ENCODE measurements around the gene SIN3B. TPM values are rescaled to one million over a fixed set of nuclear protein-coding genes. Genes with fewer than 3 reads are reported as not detected.

Gene SIN3B
- total and polyA plus RNA-seq, 2 donors: 6.4 to 32.8 TPM

- Histone ChIP-seq H3K4me1 (ENCODE audit: control insufficient read depth in 2 of 2, insufficient read depth in 2 of 2, low read length in 2 of 2) (no peaks in the 10 kb centered on the region), H3K27ac (ENCODE audit: low read depth in 1 of 2, low read length in 1 of 2) (no peak overlapping the region), H3K27me3 (ENCODE audit: control insufficient read depth in 2 of 2, insufficient read depth in 1 of 2, low read length in 1 of 2) (no peaks in the 10 kb centered on the region), H3K4me3 (ENCODE audit: low read length in 2 of 2) (no peak overlapping the region), H3K36me3 (ENCODE audit: control insufficient read depth in 2 of 2, insufficient read depth in 2 of 2, low read length in 1 of 2) (no peaks in the 10 kb centered on the region), H3K9me3 (ENCODE audit: control insufficient read depth in 2 of 2, insufficient read depth in 1 of 2, low read length in 1 of 2) (peaks cover 0 to 19% of the 10 kb centered on the region in 2 donors)
- 70% methylated on average over 12 of the region's 12 CpGs for WGBS
- no peak for DNase-seq (ENCODE audit: low read depth in 6 of 9, low spot score in 9 of 9)
Observed at GRCh38 chr19:16920816-16921529, 91.8 kb downstream of the SIN3B start.

GRCh38 chr19:16921766-16922591 is 92.8 kb downstream of the SIN3B start:
- H3K4me3 ChIP-seq (ENCODE audit: low read length in 2 of 2): no peak overlapping the region
- no peaks in the 10 kb centered on the region for H3K27me3 ChIP-seq (ENCODE audit: control insufficient read depth in 2 of 2, insufficient read depth in 1 of 2, low read length in 1 of 2)
- no peaks in the 10 kb centered on the region for H3K36me3 ChIP-seq (ENCODE audit: control insufficient read depth in 2 of 2, insufficient read depth in 2 of 2, low read length in 1 of 2)
- no peak overlapping the region for H3K27ac ChIP-seq (ENCODE audit: low read depth in 1 of 2, low read length in 1 of 2)
- no peak for DNase-seq (ENCODE audit: low read depth in 6 of 9, low spot score in 9 of 9)
- no peaks in the 10 kb centered on the region for H3K4me1 ChIP-seq (ENCODE audit: control insufficient read depth in 2 of 2, insufficient read depth in 2 of 2, low read length in 2 of 2)
- H3K9me3 ChIP-seq (ENCODE audit: control insufficient read depth in 2 of 2, insufficient read depth in 1 of 2, low read length in 1 of 2): peaks cover 0 to 26% of the 10 kb centered on the region in 2 donors
- WGBS: 94% methylated on average over 21 of the region's 21 CpGs

DNA sequence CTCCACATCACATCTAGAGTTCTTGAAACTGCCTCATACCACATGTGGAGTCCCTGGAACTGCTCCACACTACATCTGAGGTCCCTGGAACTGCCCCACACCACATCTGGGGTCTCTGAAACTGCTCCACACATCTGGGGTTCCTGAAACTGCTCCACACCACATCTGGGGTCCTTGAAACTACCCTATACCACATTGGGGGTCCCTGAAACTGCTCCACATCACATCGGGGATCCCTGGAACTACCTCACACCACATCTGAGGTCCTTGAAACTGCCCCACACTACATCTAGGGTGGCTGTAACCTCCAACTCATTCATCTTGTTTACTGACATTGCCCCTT is 93.4 kb downstream of the SIN3B start:
- 75% methylated on average over 1 of the region's 1 CpG for WGBS
- H3K4me3 ChIP-seq (ENCODE audit: low read length in 2 of 2): no peak overlapping the region

GRCh38 chr19:16922949-16923348 is 93.8 kb downstream of the SIN3B start:
- H3K27ac ChIP-seq (ENCODE audit: low read depth in 1 of 2, low read length in 1 of 2): no peak overlapping the region
- H3K4me3 ChIP-seq (ENCODE audit: low read length in 2 of 2): no peak overlapping the region
- DNase-seq (ENCODE audit: low read depth in 6 of 9, low spot score in 9 of 9): no peak
- H3K27me3 ChIP-seq (ENCODE audit: control insufficient read depth in 2 of 2, insufficient read depth in 1 of 2, low read length in 1 of 2): no peaks in the 10 kb centered on the region
- no peaks in the 10 kb centered on the region for H3K36me3 ChIP-seq (ENCODE audit: control insufficient read depth in 2 of 2, insufficient read depth in 2 of 2, low read length in 1 of 2)
- H3K9me3 ChIP-seq (ENCODE audit: control insufficient read depth in 2 of 2, insufficient read depth in 1 of 2, low read length in 1 of 2): peaks cover 0 to 34% of the 10 kb centered on the region in 2 donors
- no peaks in the 10 kb centered on the region for H3K4me1 ChIP-seq (ENCODE audit: control insufficient read depth in 2 of 2, insufficient read depth in 2 of 2, low read length in 2 of 2)
- 96% methylated on average over 13 of the region's 13 CpGs for WGBS

More for the DNA sequence above, 93.4 kb downstream of the SIN3B start:
- Histone ChIP-seq H3K27me3 (ENCODE audit: control insufficient read depth in 2 of 2, insufficient read depth in 1 of 2, low read length in 1 of 2) (no peaks in the 10 kb centered on the region), H3K27ac (ENCODE audit: low read depth in 1 of 2, low read length in 1 of 2) (no peak overlapping the region), H3K36me3 (ENCODE audit: control insufficient read depth in 2 of 2, insufficient read depth in 2 of 2, low read length in 1 of 2) (no peaks in the 10 kb centered on the region), H3K4me1 (ENCODE audit: control insufficient read depth in 2 of 2, insufficient read depth in 2 of 2, low read length in 2 of 2) (no peaks in the 10 kb centered on the region), H3K9me3 (ENCODE audit: control insufficient read depth in 2 of 2, insufficient read depth in 1 of 2, low read length in 1 of 2) (peaks cover 0 to 30% of the 10 kb centered on the region in 2 donors)
- DNase-seq (ENCODE audit: low read depth in 6 of 9, low spot score in 9 of 9): no peak

GRCh38 chr19:16927883-16928282 is 98.7 kb downstream of the SIN3B start:
- Histone ChIP-seq H3K27me3 (ENCODE audit: control insufficient read depth in 2 of 2, insufficient read depth in 1 of 2, low read length in 1 of 2) (no peaks in the 10 kb centered on the region), H3K4me3 (ENCODE audit: low read length in 2 of 2) (no peak overlapping the region), H3K9me3 (ENCODE audit: control insufficient read depth in 2 of 2, insufficient read depth in 1 of 2, low read length in 1 of 2) (peaks cover 1 to 52% of the 10 kb centered on the region in 2 donors), H3K36me3 (ENCODE audit: control insufficient read depth in 2 of 2, insufficient read depth in 2 of 2, low read length in 1 of 2) (no peaks in the 10 kb centered on the region), H3K27ac (ENCODE audit: low read depth in 1 of 2, low read length in 1 of 2) (no peak overlapping the region), H3K4me1 (ENCODE audit: control insufficient read depth in 2 of 2, insufficient read depth in 2 of 2, low read length in 2 of 2) (no peaks in the 10 kb centered on the region)
- no peak for DNase-seq (ENCODE audit: low read depth in 6 of 9, low spot score in 9 of 9)
- 91% methylated on average over 13 of the region's 13 CpGs for WGBS

GRCh38 chr19:16928351-16928750 is 99.2 kb downstream of the SIN3B start:
- no peak overlapping the region for H3K4me3 ChIP-seq (ENCODE audit: low read length in 2 of 2)
- H3K27me3 ChIP-seq (ENCODE audit: control insufficient read depth in 2 of 2, insufficient read depth in 1 of 2, low read length in 1 of 2): no peaks in the 10 kb centered on the region
- DNase-seq (ENCODE audit: low read depth in 6 of 9, low spot score in 9 of 9): no peak
- H3K27ac ChIP-seq (ENCODE audit: low read depth in 1 of 2, low read length in 1 of 2): no peak overlapping the region
- no peaks in the 10 kb centered on the region for H3K4me1 ChIP-seq (ENCODE audit: control insufficient read depth in 2 of 2, insufficient read depth in 2 of 2, low read length in 2 of 2)
- peaks cover 1 to 50% of the 10 kb centered on the region in 2 donors for H3K9me3 ChIP-seq (ENCODE audit: control insufficient read depth in 2 of 2, insufficient read depth in 1 of 2, low read length in 1 of 2)
- WGBS: 96% methylated on average over 2 of the region's 2 CpGs
- H3K36me3 ChIP-seq (ENCODE audit: control insufficient read depth in 2 of 2, insufficient read depth in 2 of 2, low read length in 1 of 2): no peaks in the 10 kb centered on the region

DNA sequence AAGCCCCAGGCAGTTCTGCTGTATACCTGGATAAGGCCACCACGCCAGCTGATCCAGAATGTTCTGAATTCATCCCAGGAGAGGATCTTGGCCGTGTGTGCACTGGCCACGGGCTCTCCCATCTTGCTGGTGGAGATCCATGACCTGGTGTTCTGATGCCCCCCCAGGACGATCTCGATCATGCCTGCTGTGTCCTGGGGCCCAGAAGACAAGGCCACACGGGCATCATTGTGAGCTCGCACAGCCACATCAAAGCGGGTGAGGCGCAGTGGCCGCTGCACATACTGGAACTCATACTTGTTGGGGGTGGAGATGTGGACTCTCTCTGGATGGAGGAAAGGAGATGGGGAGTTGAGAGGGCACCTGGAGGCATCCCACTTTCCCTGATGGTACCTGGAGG is 99.7 kb downstream of the SIN3B start:
- 97% methylated on average over 10 of the region's 10 CpGs for WGBS
- Histone ChIP-seq H3K27ac (ENCODE audit: low read depth in 1 of 2, low read length in 1 of 2) (no peak overlapping the region), H3K4me3 (ENCODE audit: low read length in 2 of 2) (no peak overlapping the region), H3K4me1 (ENCODE audit: control insufficient read depth in 2 of 2, insufficient read depth in 2 of 2, low read length in 2 of 2) (no peaks in the 10 kb centered on the region), H3K9me3 (ENCODE audit: control insufficient read depth in 2 of 2, insufficient read depth in 1 of 2, low read length in 1 of 2) (peaks cover 1 to 50% of the 10 kb centered on the region in 2 donors), H3K27me3 (ENCODE audit: control insufficient read depth in 2 of 2, insufficient read depth in 1 of 2, low read length in 1 of 2) (no peaks in the 10 kb centered on the region), H3K36me3 (ENCODE audit: control insufficient read depth in 2 of 2, insufficient read depth in 2 of 2, low read length in 1 of 2) (no peaks in the 10 kb centered on the region)
- DNase-seq (ENCODE audit: low read depth in 6 of 9, low spot score in 9 of 9): no peak

Other genes with a start within 250 kb of the SIN3B start
- gene MED26, start 201.2 kb upstream of the SIN3B start, total RNA-seq: 6.2 TPM
- gene MED26, start 201.2 kb upstream of the SIN3B start, polyA plus RNA-seq: 8.1 TPM
- 79.0 TPM for gene SMIM7, start 169.3 kb upstream of the SIN3B start, total RNA-seq
- gene SMIM7, start 169.3 kb upstream of the SIN3B start, polyA plus RNA-seq: 100 TPM
- 1.4 TPM for gene TMEM38A, start 168.3 kb upstream of the SIN3B start, total RNA-seq
- 3.2 TPM for gene TMEM38A, start 168.3 kb upstream of the SIN3B start, polyA plus RNA-seq
- gene NWD1, start 109.6 kb upstream of the SIN3B start, total RNA-seq: 0.57 TPM
- gene NWD1, start 109.6 kb upstream of the SIN3B start, polyA plus RNA-seq: 0.98 TPM
- 0.19 TPM for gene F2RL3, start 59.6 kb downstream of the SIN3B start, total RNA-seq
- 1.9 TPM for gene F2RL3, start 59.6 kb downstream of the SIN3B start, polyA plus RNA-seq
- 12.3 TPM for gene CPAMD8, start 197.4 kb downstream of the SIN3B start, total RNA-seq
- gene CPAMD8, start 197.4 kb downstream of the SIN3B start, polyA plus RNA-seq: 17.3 TPM
- 12.8 TPM for gene HAUS8, start 246.1 kb downstream of the SIN3B start, total RNA-seq
- 19.5 TPM for gene HAUS8, start 246.1 kb downstream of the SIN3B start, polyA plus RNA-seq
- gene MYO9B, start 246.4 kb downstream of the SIN3B start, total RNA-seq: 28.2 TPM
- 103 TPM for gene MYO9B, start 246.4 kb downstream of the SIN3B start, polyA plus RNA-seq

Measured in thymus (tissue), 11 donors.